Ecto neural progenitor cell (in vitro differentiated cells): ENCODE results near the gene MAPK10.

ENCODE experiments used
- DNase-seq: peaks from one replicate; pipeline ENCODE4 v3.0.0-alpha.2; 2018; ENCODE audit warnings: low spot score

MAPK10 gene

DNA sequence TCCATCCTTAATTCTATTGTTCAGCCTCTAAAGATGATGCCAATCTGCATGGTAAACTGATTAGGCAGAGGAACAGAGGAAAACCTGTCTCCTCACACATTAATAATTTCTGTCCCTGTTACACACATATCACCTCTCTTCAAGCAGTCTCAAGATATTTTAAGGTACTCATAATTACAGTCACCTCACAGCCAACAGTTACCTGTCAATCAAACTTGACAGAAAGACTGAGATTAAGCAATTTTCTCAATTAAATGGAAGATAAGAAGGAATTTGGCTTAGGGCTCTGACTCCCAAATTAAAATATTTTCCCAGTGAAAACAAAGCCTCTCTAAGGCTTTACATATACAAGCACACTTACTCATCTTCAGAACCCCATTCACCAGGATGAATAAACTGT lies 85.2 kb downstream of the MAPK10 start:
- DNase-seq = no peak

DNA sequence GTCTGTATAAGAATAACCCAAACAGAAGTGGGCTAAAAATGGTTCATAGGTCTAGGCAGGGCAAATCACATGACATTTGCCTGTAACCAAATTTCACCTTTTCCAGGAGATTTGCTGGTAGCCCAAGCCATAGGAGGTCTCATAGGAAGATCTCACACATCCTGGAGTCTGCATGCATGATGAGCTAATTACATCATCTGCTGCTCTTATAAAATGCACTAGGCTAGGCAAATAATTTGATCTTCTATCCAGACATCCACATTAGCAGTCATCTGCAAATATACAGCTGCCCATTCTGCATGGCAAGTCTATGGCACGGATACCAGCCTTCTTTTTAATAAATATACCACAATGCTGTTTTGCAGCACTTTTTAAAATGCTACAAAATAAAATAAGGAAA lies 87.2 kb downstream of the MAPK10 start:
- no peak for DNase-seq

DNA sequence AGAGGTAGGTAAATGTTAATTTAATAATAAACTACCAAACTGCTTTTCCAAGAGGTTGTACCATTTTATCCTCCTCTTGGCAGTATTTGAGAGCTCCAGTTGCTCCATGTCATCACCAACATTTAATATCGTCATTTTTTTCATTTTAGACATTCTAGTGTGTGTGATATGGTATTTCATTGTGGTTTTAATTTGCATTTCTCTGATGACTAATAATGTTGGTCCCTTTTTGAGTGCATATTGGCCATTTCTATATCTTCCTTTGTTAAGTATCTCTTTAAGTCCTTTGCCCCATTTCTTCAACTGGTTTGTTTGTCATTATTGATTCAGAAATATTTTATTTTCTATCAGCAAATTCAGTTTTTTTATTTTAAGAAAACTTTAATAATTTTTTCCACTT lies 88.8 kb downstream of the MAPK10 start:
- no peak for DNase-seq

DNA sequence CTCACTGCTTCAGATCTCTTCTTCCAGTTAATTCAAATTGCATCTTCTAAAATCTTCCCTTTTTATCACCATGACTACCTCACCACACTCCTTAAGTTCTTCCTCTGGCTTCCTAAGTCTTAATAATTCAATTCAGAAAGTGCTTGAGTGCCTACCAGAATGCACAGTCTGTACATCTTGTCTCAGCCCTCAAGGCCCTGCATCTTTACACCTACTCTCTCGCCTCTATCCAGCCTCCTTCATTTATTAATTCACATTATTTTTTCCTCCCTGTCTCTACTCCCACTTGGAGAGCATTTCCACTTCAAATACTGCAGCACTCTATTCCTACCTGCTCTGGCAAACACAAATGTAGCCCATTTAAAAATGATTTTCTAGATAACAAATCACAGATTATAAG lies 90.5 kb downstream of the MAPK10 start:
- no peak for DNase-seq

DNA sequence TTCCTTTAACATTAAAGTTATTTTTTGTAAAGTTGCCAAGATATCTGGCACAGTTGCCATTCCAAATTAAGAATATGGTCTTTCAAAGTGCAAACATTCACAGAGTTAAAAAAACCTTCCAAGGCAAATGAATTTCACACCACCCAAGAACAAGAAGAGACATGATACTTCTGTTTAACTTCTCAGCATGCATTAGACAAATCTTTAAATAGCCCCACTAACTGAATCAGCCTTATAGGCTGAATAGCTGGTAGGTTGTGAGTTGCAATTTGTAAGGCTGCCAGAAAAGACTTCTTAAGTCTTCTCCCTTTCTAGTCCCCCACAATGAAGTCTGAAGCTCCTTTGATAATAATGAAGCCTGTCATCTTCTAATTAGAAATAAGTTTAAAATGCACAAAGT lies 95.6 kb downstream of the MAPK10 start:
- no peak for DNase-seq

DNA sequence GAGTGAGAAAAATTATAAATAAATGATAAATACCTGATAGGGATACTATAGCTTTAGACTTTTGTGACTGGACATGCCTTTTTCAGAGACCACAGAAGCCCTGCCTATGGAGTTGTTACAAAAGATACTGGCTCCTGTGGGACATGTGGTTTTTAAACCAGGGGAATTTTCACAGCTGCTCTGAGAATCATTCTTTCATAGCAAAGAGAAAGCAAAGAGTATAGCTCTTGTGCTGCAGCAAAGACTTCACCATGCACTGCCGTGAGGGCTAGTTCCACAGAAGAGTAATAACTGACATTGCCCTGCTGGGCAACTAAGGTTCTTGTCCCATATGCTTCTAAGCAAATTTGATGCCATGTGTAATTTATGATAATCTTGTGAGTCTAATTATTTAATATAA lies 98.2 kb downstream of the MAPK10 start:
- DNase-seq = no peak

DNA sequence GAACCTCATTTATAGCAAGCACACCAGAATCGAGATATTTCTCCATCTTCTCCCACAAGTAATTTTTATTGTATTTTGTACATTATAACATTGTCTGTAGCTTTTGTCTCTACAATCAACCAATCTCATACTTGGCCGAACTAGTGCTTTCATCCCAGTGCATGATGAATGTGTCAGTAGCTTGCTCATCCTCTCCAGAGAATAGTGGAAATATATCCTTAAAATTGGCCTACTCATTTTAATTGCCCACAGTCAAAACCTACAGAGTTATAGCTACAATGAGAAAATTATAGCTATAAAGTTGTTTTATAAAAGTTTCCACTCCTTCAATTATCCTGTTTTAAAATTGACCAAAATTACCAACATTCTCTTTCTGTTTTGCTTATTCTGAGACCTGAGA lies 103.8 kb downstream of the MAPK10 start:
- DNase-seq = no peak

DNA sequence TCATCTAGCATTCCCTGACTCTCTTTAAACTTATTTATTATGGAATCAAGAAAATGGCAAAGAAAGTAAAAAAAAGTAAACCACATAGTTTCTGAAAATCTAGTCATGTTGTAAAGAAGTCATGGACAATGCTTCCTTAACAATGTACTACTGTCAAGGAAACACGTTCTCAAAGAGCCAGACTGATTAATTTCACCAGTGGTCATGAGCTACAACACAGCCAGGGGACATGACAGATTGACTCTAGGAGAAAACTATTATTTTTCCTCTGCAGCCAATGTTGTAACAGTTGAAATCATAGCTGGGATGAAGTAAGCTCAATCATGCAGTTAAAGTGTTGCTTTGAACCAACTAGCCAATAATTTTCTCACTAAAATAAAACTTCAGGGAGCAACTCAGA lies 109.2 kb downstream of the MAPK10 start:
- DNase-seq = no peak

DNA sequence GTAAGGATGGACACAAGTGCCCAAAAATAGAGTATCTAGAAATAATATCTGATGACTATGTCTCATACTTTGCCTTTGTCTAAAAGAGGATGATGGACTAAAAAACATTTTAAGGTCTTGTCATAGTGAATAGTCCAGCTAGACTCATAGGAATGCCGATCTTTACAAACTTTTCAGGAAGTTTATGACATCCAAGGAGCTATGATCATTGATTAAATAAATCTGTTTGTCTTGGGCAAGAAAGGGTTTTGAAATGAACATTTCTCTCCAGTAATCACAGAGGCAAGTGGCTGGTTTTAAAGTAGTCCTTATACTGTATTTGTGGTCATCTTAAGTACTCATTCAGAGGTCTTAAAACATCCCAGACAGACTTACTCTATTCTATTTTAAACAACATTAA lies 109.8 kb downstream of the MAPK10 start:
- no peak for DNase-seq

DNA sequence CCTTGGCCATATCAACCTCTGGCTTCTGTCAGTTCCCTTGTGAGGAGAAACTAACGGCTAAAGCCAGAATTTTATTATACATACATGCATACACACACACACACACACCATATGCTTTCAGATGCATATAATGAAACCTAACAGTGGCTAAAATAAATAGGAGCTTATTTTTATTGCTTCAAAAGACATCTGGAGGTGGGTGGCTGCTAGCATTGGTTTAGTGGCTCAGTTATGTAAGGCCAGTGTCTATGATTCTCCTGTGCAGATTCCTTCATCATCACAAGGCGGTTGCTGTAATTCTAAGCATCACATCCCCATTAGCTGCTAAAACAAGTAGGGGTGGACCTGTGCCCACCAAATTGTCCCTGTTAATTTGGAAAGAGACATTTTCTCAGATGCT lies 110.8 kb downstream of the MAPK10 start:
- DNase-seq = no peak

DNA sequence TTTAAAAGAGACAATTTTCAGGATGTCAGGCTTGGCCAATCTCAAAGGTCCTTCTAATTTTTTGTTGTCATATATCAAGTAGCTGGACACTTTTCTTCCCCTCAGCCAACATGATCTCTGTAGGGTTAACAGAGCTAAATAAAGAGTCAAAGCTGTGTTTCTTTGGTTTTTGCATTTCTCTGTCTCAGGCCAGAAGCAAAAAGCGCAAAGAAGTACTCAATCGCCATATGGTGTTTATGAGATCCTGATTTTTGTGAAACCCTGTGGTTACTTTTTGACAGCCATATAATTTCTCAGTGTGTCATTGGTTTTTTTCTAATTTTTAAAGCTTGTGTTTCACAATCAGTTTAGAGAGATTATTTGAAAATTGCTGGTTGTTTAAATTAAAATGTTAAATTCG lies 111.9 kb downstream of the MAPK10 start:
- DNase-seq = no peak

DNA sequence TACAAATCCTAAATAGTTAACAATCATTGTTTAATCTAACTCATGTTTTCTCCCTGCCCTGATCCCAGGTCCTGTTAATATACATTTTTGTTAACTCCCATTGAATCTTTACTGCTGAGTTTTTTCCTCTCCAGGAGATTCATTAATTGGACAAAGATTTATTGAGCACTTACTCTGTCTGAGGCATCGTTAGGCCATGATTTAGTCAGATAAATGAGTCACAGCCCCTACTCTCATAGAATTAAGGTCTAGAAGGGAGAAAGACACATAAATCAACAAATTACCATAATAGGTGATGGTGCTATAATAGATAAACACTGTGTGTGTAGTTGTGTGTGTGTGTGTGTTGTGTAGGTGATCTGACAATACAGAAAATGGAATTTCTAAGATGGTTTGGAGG lies 112.5 kb downstream of the MAPK10 start:
- DNase-seq = no peak

DNA sequence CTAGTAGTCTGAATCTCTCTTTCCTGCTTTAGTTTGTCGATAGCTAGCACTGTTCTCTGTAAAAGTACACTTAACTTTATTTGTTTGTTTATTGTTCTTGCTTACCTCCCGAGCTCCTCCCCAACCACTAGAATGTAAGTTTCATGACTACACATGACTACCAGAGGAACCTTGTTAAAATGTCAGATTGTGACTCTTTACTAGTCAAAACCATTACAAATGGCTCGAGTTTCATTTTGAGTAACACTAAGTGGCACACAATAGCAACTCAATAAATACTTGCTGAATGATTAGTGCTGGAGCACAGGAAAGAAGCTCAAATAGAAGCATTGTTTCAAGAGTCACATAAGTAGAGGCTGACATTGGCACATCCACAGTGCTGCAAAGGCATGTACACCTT lies 116.1 kb downstream of the MAPK10 start:
- DNase-seq = no peak

DNA sequence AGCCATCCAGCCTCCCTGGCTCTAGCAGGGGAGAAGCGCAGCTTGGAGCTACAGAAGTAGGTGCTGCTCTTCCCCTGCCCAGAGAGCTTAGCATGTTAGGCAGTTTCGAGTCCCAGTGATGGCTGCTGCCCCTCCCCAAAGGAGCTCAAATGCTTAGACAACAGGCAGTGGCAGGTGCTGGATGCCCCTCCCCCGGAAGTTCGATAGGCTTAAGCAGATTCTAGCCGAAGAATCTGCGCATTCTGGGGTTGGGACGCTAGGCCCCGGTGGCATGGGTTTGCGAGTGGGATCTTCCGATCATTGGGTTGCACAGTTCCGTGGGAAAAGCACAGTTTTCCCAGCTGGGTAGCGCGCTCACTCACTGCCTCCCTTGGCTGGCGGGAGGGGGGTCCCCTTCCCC lies 117.2 kb downstream of the MAPK10 start:
- DNase-seq = no peak

DNA sequence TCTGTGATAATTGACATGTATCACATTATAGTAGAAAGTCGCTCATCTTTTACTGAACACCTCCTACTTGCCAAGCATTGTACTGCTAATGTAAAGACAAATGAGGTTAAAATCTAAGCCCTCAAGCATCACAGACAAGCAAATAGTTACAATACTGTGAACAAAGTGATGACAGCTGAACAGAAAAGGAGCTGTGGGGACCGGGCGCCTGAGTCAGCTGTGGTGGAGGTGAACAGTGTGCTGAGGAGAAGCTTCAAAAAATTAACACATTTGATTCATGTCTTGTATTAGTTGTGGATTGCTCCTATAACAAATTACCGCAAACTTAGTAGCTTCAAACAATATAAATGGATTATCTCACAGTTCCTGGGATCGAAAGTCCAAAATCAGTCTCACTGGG lies 124.3 kb downstream of the MAPK10 start:
- DNase-seq = no peak

DNA sequence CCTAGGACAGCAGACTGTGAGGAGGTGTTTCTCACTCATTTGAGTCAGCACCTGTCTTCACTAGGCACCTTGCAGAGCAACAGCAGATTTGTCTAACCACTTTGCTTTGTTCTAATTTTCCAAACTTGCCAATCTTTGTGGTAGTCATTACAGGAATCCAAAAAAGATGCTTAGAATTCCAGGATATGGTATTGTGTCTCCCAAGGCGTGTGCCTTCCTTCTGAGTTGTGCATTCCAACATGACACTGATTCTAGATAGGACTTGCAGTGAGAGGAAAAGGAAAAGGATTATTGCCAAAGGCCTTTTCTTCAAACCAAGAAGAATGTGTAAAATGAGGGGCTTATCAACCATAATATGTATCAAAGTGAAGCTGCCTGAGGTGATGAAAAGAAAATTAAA lies 126.2 kb downstream of the MAPK10 start:
- no peak for DNase-seq

DNA sequence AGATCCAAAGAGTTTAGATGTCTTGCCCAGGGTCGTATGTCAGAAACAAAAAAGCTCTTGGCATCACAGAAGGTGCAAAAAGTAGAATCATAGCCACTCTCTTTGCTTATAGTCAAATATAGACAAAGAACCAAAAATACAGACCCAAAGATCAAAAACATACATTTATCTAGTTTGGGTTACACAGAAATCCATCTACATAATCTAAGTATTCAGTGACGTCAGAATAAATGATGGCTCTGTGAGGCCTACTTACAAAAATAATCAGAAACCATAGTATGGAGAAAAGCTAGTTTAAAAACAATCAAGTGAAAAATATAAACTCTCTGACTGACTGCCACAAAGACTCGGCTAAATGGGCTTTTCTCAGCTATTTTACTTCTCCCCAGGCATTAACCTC lies 126.8 kb downstream of the MAPK10 start:
- no peak for DNase-seq

DNA sequence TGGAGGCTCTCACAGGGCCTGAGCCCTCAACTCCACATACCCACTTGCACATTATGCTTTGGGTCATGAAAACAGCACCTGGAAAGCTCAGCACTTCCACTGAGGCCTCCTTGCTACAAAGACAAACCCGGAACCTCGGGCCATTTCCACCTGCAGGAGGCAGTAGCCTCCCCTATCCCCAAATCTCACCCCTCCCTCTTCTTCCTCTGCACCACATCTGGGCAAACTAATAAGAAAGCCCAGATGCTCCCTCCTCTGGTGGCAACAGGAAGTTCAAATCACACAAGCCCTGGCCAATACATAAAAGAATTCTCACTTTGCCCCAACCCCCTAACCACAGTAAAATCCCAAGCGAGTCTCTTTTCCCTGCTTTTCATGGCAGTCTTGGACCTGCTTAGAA lies 136.4 kb downstream of the MAPK10 start:
- no peak for DNase-seq

DNA sequence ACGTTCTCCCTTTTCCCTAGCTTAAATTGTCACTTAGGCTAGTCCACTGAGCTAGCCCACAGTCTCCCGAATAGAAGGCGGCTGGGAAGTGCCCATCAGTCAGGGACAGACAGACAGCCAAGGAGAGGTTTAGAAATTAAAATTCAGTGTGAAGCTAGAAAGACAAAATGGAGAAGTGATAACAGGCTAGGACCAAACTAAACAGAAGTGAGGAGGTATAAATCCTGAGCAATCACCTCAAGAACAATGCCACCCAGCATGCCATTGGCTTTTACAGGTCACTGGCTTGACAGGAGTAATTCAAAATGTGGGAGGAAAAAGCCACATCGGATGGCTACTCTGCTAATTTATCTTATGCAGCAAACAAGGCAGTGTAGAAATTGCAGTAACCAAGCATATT lies 138.9 kb downstream of the MAPK10 start:
- no peak for DNase-seq

DNA sequence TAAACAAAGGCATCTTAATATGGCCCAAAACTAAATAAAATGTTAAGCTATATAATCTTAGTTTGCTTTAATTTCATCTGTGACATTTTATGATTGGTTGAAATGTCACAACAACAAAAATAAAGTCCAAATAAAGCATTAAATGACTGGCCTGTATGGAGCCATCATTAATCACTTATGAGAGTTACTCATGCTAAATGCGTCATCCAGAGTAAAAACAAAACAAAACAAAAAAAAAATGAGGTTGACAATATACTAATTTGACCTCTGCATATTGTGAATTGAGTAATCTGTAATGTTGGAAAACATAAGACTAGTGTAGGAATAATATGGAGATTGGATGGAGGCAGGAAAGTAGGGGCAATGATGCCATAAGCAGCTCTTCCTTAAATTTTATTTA lies 139.7 kb downstream of the MAPK10 start:
- DNase-seq = no peak

DNA sequence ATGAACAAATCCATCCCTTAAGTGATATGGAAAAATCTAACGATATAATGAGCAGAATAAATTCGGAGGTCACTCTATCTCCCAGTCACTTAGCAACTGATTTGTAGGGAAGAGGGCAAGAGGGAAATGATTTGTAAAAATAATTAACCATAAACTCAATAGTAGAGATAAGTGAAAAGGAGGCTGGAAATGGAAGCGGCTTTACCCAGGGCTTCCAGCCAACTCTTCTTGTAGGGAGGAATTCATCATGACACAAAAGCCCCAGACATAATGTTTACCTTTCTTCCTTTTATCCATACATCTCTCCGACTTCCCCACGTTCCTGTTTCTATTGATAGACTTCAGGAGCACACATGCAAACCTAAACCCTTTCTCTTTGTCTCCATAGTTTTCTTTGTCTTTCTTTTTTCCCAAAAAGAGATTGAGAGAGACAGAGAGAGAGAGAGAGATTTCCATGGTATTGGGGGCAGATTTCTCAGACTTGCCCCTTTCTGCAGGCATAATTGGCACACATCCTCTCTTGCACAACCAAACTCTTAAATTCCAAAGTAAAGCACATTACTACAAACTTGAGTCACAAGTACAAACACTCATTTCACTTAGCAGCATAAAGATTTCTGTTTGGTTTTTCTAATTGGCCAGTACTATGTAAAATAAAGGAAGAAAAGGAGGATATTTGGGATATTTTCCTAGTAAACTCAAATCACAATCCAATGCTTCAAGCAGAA lies 140.9 kb downstream of the MAPK10 start:
- DNase-seq = no peak

DNA sequence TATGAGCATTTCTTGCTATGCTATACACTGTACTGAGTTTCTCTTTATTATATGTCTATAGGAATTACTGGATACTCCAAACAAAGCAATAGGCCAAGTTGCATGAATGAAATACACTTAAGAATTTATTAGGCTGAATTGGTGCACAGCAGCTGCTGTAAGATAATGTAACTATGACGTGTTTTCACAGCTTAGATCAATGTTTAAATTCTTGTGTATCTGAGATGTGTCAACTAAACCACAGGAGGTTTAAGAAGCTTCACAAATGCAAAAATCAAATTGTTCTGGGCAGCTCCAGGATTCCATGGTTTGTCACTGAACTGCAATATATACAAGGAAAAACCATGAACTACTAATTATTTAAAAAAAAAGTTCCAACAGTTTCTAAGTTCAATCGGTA lies 156.7 kb downstream of the MAPK10 start:
- no peak for DNase-seq

DNA sequence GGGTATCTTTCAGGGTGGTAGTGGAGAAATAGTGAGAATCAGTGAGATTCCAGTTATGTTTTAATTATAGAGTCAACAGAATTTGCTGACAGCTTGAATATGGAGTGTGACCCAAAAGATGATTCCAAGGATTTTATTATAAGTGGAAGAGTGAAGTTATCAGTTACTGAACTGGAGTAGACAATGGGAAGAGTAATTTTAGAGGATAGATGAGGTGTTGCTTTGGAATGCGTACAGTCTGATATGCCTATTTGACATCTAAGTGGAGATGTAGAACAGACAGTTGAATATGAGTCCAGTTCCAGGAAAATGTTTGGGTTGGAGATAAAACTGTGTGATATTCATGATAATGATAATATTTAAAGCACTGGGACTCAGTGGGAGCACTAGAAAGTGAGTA lies 174.2 kb downstream of the MAPK10 start:
- no peak for DNase-seq

DNA sequence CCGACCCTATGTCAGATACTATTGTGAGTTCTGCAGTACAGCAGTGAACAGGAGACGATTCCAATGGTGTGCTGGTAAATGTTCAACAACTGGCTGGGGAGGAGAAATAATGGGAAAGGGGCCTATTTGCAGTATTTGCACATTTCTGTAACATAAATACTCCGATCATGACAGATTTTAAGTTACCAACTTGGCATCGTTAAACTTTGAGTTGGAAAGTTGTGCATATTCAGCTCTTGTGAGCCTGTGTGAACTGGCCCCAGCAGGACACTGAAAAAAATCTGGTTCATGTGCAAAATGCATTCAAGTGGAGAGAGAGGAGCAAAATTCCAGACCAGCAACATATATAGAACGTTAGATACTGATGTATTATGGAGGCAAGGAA lies 175.0 kb downstream of the MAPK10 start:
- DNase-seq = no peak
